Measurements from ENCODE around the gene OCA2. TPM values are rescaled to one million over a fixed set of nuclear protein-coding genes. Genes with fewer than 3 reads are reported as not detected.
"Not testable (repeated sequence)": the region's sequence is repeated elsewhere in the genome, so short reads cannot be mapped to it uniquely, and the experiment has no call there.

The OCA2 gene
- total RNA-seq, 1 donor from 2014 or later: 1.7 TPM

- Mint-ChIP-seq H3K27me3 (ENCODE audit: unreplicated experiment) (no peaks in the 10 kb centered on the region), H3K4me1 (ENCODE audit: low read depth, unreplicated experiment) (no peaks in the 10 kb centered on the region), H3K9me3 (ENCODE audit: unreplicated experiment) (peaks cover 4% of the 10 kb centered on the region), H3K4me3 (ENCODE audit: unreplicated experiment) (no peak overlapping the region), H3K36me3 (ENCODE audit: unreplicated experiment) (peaks cover 6% of the 10 kb centered on the region), H3K27ac (ENCODE audit: unreplicated experiment) (no peak overlapping the region)
- DNase-seq: no peak
- no peak for TF ChIP-seq CTCF (IDR thresholded peaks at IDR 0.05; ENCODE audit: partially characterized antibody, unreplicated experiment)
These were observed 330.2 kb downstream of the OCA2 start for GRCh38 chr15:27768732-27769475.

GRCh38 chr15:27767918-27768640 lies 331.0 kb downstream of the OCA2 start:
- DNase-seq: no peak
- Mint-ChIP-seq H3K27me3 (ENCODE audit: unreplicated experiment) (no peaks in the 10 kb centered on the region), H3K4me1 (ENCODE audit: low read depth, unreplicated experiment) (no peaks in the 10 kb centered on the region), H3K9me3 (ENCODE audit: unreplicated experiment) (peaks cover 4% of the 10 kb centered on the region), H3K36me3 (ENCODE audit: unreplicated experiment) (peaks cover 6% of the 10 kb centered on the region), H3K27ac (ENCODE audit: unreplicated experiment) (no peak overlapping the region), H3K4me3 (ENCODE audit: unreplicated experiment) (no peak overlapping the region)
- no peak for TF ChIP-seq CTCF (IDR thresholded peaks at IDR 0.05; ENCODE audit: partially characterized antibody, unreplicated experiment)

GRCh38 chr15:27767430-27767829 lies 331.7 kb downstream of the OCA2 start:
- not testable (repeated sequence) for H3K27me3 Mint-ChIP-seq (ENCODE audit: unreplicated experiment); H3K4me1 Mint-ChIP-seq (ENCODE audit: low read depth, unreplicated experiment); H3K4me3 Mint-ChIP-seq (ENCODE audit: unreplicated experiment); H3K27ac Mint-ChIP-seq (ENCODE audit: unreplicated experiment); H3K36me3 Mint-ChIP-seq (ENCODE audit: unreplicated experiment); DNase-seq; H3K9me3 Mint-ChIP-seq (ENCODE audit: unreplicated experiment)

GRCh38 chr15:27764339-27764738 lies 334.8 kb downstream of the OCA2 start:
- no peak for DNase-seq
- no peak overlapping the region for H3K27ac Mint-ChIP-seq (ENCODE audit: unreplicated experiment)
- H3K4me1 Mint-ChIP-seq (ENCODE audit: low read depth, unreplicated experiment): no peaks in the 10 kb centered on the region
- no peaks in the 10 kb centered on the region for H3K27me3 Mint-ChIP-seq (ENCODE audit: unreplicated experiment)
- H3K9me3 Mint-ChIP-seq (ENCODE audit: unreplicated experiment): peaks cover 4% of the 10 kb centered on the region
- no peak for TF ChIP-seq CTCF (IDR thresholded peaks at IDR 0.05; ENCODE audit: partially characterized antibody, unreplicated experiment)
- H3K4me3 Mint-ChIP-seq (ENCODE audit: unreplicated experiment): no peak overlapping the region
- no peaks in the 10 kb centered on the region for H3K36me3 Mint-ChIP-seq (ENCODE audit: unreplicated experiment)

GRCh38 chr15:27763514-27763913 lies 335.6 kb downstream of the OCA2 start:
- DNase-seq: no peak
- H3K36me3 Mint-ChIP-seq (ENCODE audit: unreplicated experiment): no peaks in the 10 kb centered on the region

More at GRCh38 chr15:27763514-27763913, 335.6 kb downstream of the OCA2 start:
- Mint-ChIP-seq H3K4me1 (ENCODE audit: low read depth, unreplicated experiment) (no peaks in the 10 kb centered on the region), H3K4me3 (ENCODE audit: unreplicated experiment) (no peak overlapping the region), H3K27ac (ENCODE audit: unreplicated experiment) (no peak overlapping the region), H3K27me3 (ENCODE audit: unreplicated experiment) (no peaks in the 10 kb centered on the region), H3K9me3 (ENCODE audit: unreplicated experiment) (peaks cover 4% of the 10 kb centered on the region)
- no peak for TF ChIP-seq CTCF (IDR thresholded peaks at IDR 0.05; ENCODE audit: partially characterized antibody, unreplicated experiment)

All from glutamatergic neuron (in vitro differentiated cells).